CD14-positive monocyte (primary cell): ENCODE results near the gene TMTC2. TPM values are rescaled to one million over a fixed set of nuclear protein-coding genes. Genes with fewer than 3 reads are reported as not detected.

Source experiments
- DNase-seq, 3 donors: peaks; one replicate each; pipeline ENCODE4 v3.0.0-alpha.2; 2011 to 2022
- H2AFZ ChIP-seq: 2 replicates; pipeline ENCODE4 v1.6.0; 2012; ENCODE audit warnings: mild to moderate bottlenecking, low read depth, low read length, inconsistent platforms; ENCODE audit not compliant: insufficient read depth, poor library complexity, severe bottlenecking
- H3K27ac ChIP-seq, 2 donors: 1 replicate in 1 of 2; 2 replicates in 1 of 2; pipeline ENCODE4 v1.5.1; 2012 to 2013; ENCODE audit warnings: low read length in 2 of 2, control low read depth in 1 of 2, inconsistent platforms in 1 of 2, low read depth in 1 of 2, mild to moderate bottlenecking in 1 of 2
- H3K27me3 ChIP-seq, 2 donors: one replicate each; pipeline versions ENCODE4 v1.6.0 to v1.6.1; 2011 to 2013; ENCODE audit warnings: low read length in 2 of 2; ENCODE audit not compliant: control insufficient read depth in 2 of 2, insufficient read depth in 2 of 2
- H3K36me3 ChIP-seq, 2 donors: replicated peaks in 1 of 2; 1 replicate in 1 of 2; 2 replicates in 1 of 2; pipeline versions ENCODE4 v1.5.1 to v1.6.1; 2012 to 2013; ENCODE audit warnings: low read length in 2 of 2, control low read depth in 1 of 2, inconsistent platforms in 1 of 2, mild to moderate bottlenecking in 1 of 2; ENCODE audit not compliant: insufficient read depth in 2 of 2, control insufficient read depth in 1 of 2
- H3K4me1 ChIP-seq, 2 donors: 1 replicate in 1 of 2; 2 replicates in 1 of 2; pipeline versions ENCODE4 v1.5.1 to v1.6.1; 2012 to 2013; ENCODE audit warnings: low read length in 2 of 2, control low read depth in 1 of 2, inconsistent platforms in 1 of 2, mild to moderate bottlenecking in 1 of 2, moderate library complexity in 1 of 2; ENCODE audit not compliant: insufficient read depth in 2 of 2, control insufficient read depth in 1 of 2
- H3K4me2 ChIP-seq: replicated peaks from 2 replicates; pipeline ENCODE3; 2012; ENCODE audit warnings: low read length, moderate library complexity, mild to moderate bottlenecking; ENCODE audit not compliant: poor library complexity, severe bottlenecking; ENCODE audit errors: extremely low read depth
- H3K4me3 ChIP-seq, 3 experiments: fragments of 200-600 bp in 1 of 3; sonication (generic) in 1 of 3; replicated peaks in 1 of 3; 1 replicate in 2 of 3; 2 replicates in 1 of 3; pipeline ENCODE4 v1.5.1; 2011 to 2013; ENCODE audit warnings: low read length in 3 of 3, mild to moderate bottlenecking in 3 of 3, control low read depth in 2 of 3, low read depth in 2 of 3, inconsistent platforms in 1 of 3, moderate library complexity in 1 of 3
- H3K79me2 ChIP-seq: 2 replicates; pipeline ENCODE4 v1.6.0; 2012; ENCODE audit warnings: mild to moderate bottlenecking, control low read depth, inconsistent platforms, low read length, moderate library complexity; ENCODE audit not compliant: insufficient read depth
- H3K9ac ChIP-seq: 2 replicates; pipeline ENCODE4 v1.6.0; 2017; ENCODE audit warnings: low read length, mild to moderate bottlenecking; ENCODE audit not compliant: insufficient read depth, poor library complexity, severe bottlenecking
- H3K9me3 ChIP-seq, 2 donors: replicated peaks in 1 of 2; 1 replicate in 1 of 2; 2 replicates in 1 of 2; pipeline versions ENCODE4 v1.5.1 to v1.6.1; 2012 to 2013; ENCODE audit warnings: low read length in 2 of 2, control low read depth in 1 of 2; ENCODE audit not compliant: control insufficient read depth in 1 of 2, insufficient read depth in 1 of 2
- H4K20me1 ChIP-seq: 2 replicates; pipeline ENCODE4 v1.6.0; 2012; ENCODE audit warnings: mild to moderate bottlenecking, low read length, control low read depth, moderate library complexity; ENCODE audit not compliant: insufficient read depth
- H3K27ac Mint-ChIP-seq, 7 donors: one replicate each; pipeline ENCODE4 v1.8.0; 2020; ENCODE audit warnings: mild to moderate bottlenecking in 7 of 7, mixed read lengths in 7 of 7, moderate library complexity in 6 of 7, inconsistent platforms in 2 of 7
- H3K27me3 Mint-ChIP-seq, 3 donors: one replicate each; pipeline ENCODE4 v1.8.0; 2021 to 2022; ENCODE audit warnings: low read depth in 3 of 3, mild to moderate bottlenecking in 3 of 3, mixed read lengths in 3 of 3, moderate library complexity in 3 of 3, inconsistent platforms in 1 of 3
- H3K36me3 Mint-ChIP-seq, 2 donors: one replicate each; pipeline ENCODE4 v1.8.0; 2020; ENCODE audit warnings: mixed read lengths in 2 of 2, inconsistent platforms in 1 of 2, mild to moderate bottlenecking in 1 of 2
- H3K4me1 Mint-ChIP-seq: one replicate; pipeline ENCODE4 v1.8.0; 2020; ENCODE audit warnings: mild to moderate bottlenecking, mixed read lengths
- H3K4me3 Mint-ChIP-seq, 2 donors: one replicate each; pipeline ENCODE4 v1.8.0; 2020; ENCODE audit warnings: mild to moderate bottlenecking in 2 of 2, mixed read lengths in 2 of 2, moderate library complexity in 1 of 2
- H3K9me3 Mint-ChIP-seq, 7 donors: one replicate each; pipeline ENCODE4 v1.8.0; 2020 to 2022; ENCODE audit warnings: mixed read lengths in 7 of 7, mild to moderate bottlenecking in 6 of 7, moderate library complexity in 6 of 7, inconsistent platforms in 2 of 7
- CTCF ChIP-seq: fragments of 200-600 bp; IDR thresholded peaks from one replicate; pipeline ENCODE4 v1.8.0; 2022; ENCODE audit warnings: antibody characterized with exemption, mild to moderate bottlenecking
- WGBS: methylation state at CpG from one replicate; pipeline ENCODE4 v1.1.5; 2013; ENCODE audit warnings: missing lambda C conversion rate; ENCODE audit not compliant: insufficient coverage; 5-methylcytosine and 5-hydroxymethylcytosine counted together
- intact Hi-C, 2 donors: fragments of 100-400 bp; cut with micrococcal nuclease; formaldehyde crosslinking; loops; one replicate each; pipeline versions ENCODE4 v1.15.0 to v1.15.1; 2023
- polyA plus RNA-seq, 3 donors: library from polyadenylated mRNA; depleted of rRNA in 1 of 3; unstranded in 2 of 3; stranded (reverse) in 1 of 3; fragments of 300-500 nt in 2 of 3; fragments of >200 nt in 1 of 3; fragmentation: Illumina TruSeq in 2 of 3; gene quantifications; 1 replicate in 2 of 3; 2 replicates in 1 of 3; pipeline ENCODE4 v1.2.3, GENCODE V29; 2012 to 2021

Gene TMTC2
- polyA plus RNA-seq, 3 donors, result 2.5 to 15.7 (median 3.3) TPM

- no peaks in the 10 kb centered on the region for H3K9me3 ChIP-seq
- Mint-ChIP-seq H3K27ac (no peak overlapping the region), H3K4me1 (peaks cover 2% of the 10 kb centered on the region), H3K27me3 (no peaks in the 10 kb centered on the region), H3K4me3 (no peak overlapping the region), H3K36me3 (peaks cover 55 to 70% of the 10 kb centered on the region in 2 donors), H3K9me3 (peaks cover 0 to 1% (median 0%) of the 10 kb centered on the region in 7 donors)
- H3K27ac ChIP-seq, result no peak overlapping the region
- DNase-seq, result no peak
- intact Hi-C loops, result no loop called here
- no peak overlapping the region for H3K9ac ChIP-seq
- H3K27me3 ChIP-seq, result no peaks in the 10 kb centered on the region
- H3K79me2 ChIP-seq, result no peaks in the 10 kb centered on the region
- H4K20me1 ChIP-seq, result peaks cover 6% of the 10 kb centered on the region
- no peaks in the 10 kb centered on the region for H3K4me1 ChIP-seq
- no peak overlapping the region for H3K4me2 ChIP-seq
- peaks cover 28 to 58% of the 10 kb centered on the region in 2 donors for H3K36me3 ChIP-seq
- H3K4me3 ChIP-seq, result no peak overlapping the region
- H2AFZ ChIP-seq, result no peak overlapping the region
- WGBS, result 76% methylated on average over 2 of the region's 4 CpGs
- TF ChIP-seq CTCF, result no peak
Measured at GRCh38 chr12:82745807-82746206, 59.1 kb downstream of the TMTC2 start.

GRCh38 chr12:82746668-82747067, 60.0 kb downstream of the TMTC2 start:
- H4K20me1 ChIP-seq, result peaks cover 5% of the 10 kb centered on the region
- Mint-ChIP-seq H3K27me3 (no peaks in the 10 kb centered on the region), H3K4me1 (peaks cover 2% of the 10 kb centered on the region), H3K9me3 (peaks cover 0 to 1% (median 0%) of the 10 kb centered on the region in 7 donors), H3K4me3 (no peak overlapping the region), H3K36me3 (peaks cover 51 to 64% of the 10 kb centered on the region in 2 donors), H3K27ac (no peak overlapping the region)
- no peaks in the 10 kb centered on the region for H3K27me3 ChIP-seq
- H3K9ac ChIP-seq, result no peak overlapping the region
- H3K36me3 ChIP-seq, result peaks cover 27 to 52% of the 10 kb centered on the region in 2 donors
- WGBS, result no CpG with 5 or more reads among the region's 2 CpGs
- no peaks in the 10 kb centered on the region for H3K79me2 ChIP-seq
- no peaks in the 10 kb centered on the region for H3K4me1 ChIP-seq
- no peak overlapping the region for H3K4me3 ChIP-seq
- no peak overlapping the region for H2AFZ ChIP-seq
- H3K27ac ChIP-seq, result no peak overlapping the region
- TF ChIP-seq CTCF, result no peak
- H3K9me3 ChIP-seq, result no peaks in the 10 kb centered on the region
- intact Hi-C loops, result no loop called here
- H3K4me2 ChIP-seq, result no peak overlapping the region
- no peak for DNase-seq
